Cerebellar nuclear complex (tissue), 1 donor: ENCODE data around the gene MIPOL1.
"Not testable (repeated sequence)": the region's sequence is repeated elsewhere in the genome, so short reads cannot be mapped to it uniquely, and the experiment has no call there.

ENCODE experiments used
- DNase-seq, 2 experiments: peaks; one replicate each; lab custom pipeline; 2025; lab: John Stamatoyannopoulos, UW

The MIPOL1 gene

GRCh38 chr14:37234222-37234621 is 36.5 kb downstream of the MIPOL1 start:
- DNase-seq, result no peak

GRCh38 chr14:37236044-37236443 is 38.3 kb downstream of the MIPOL1 start:
- DNase-seq, result not testable (repeated sequence)

GRCh38 chr14:37237094-37237493 is 39.4 kb downstream of the MIPOL1 start:
- no peak for DNase-seq

GRCh38 chr14:37237735-37238200 is 40.0 kb downstream of the MIPOL1 start:
- DNase-seq, result no peak

GRCh38 chr14:37241198-37241597 is 43.5 kb downstream of the MIPOL1 start:
- no peak for DNase-seq

- no peak for DNase-seq
Measured at GRCh38 chr14:37246427-37246829, 48.7 kb downstream of the MIPOL1 start.

- DNase-seq, result no peak
Measured at GRCh38 chr14:37247791-37248461, 50.2 kb downstream of the MIPOL1 start.

GRCh38 chr14:37251775-37252174 is 54.0 kb downstream of the MIPOL1 start:
- DNase-seq, result no peak

GRCh38 chr14:37252434-37252833 is 54.7 kb downstream of the MIPOL1 start:
- DNase-seq, result no peak

GRCh38 chr14:37253905-37254304 is 56.2 kb downstream of the MIPOL1 start:
- DNase-seq, result no peak

GRCh38 chr14:37254411-37254947 is 56.7 kb downstream of the MIPOL1 start:
- DNase-seq, result no peak

GRCh38 chr14:37257501-37258070 is 59.8 kb downstream of the MIPOL1 start:
- DNase-seq, result no peak

GRCh38 chr14:37262649-37263048 is 64.9 kb downstream of the MIPOL1 start:
- DNase-seq, result no peak

- DNase-seq, result no peak
Measured at GRCh38 chr14:37263656-37264236, 66.0 kb downstream of the MIPOL1 start.

GRCh38 chr14:37268788-37269187 is 71.1 kb downstream of the MIPOL1 start:
- no peak for DNase-seq

- DNase-seq, result no peak
Measured at GRCh38 chr14:37270629-37271028, 72.9 kb downstream of the MIPOL1 start.

GRCh38 chr14:37272569-37272968 is 74.8 kb downstream of the MIPOL1 start:
- no peak for DNase-seq

- DNase-seq, result no peak
Measured at GRCh38 chr14:37274652-37275051, 76.9 kb downstream of the MIPOL1 start.

GRCh38 chr14:37275963-37276362 is 78.2 kb downstream of the MIPOL1 start:
- DNase-seq, result no peak

- no peak for DNase-seq
Measured at GRCh38 chr14:37278636-37279538, 81.2 kb downstream of the MIPOL1 start.

GRCh38 chr14:37279818-37280217 is 82.1 kb downstream of the MIPOL1 start:
- DNase-seq, result no peak

- no peak for DNase-seq
Measured at GRCh38 chr14:37284760-37285159, 87.0 kb downstream of the MIPOL1 start.
